GM23338 (cell line): ENCODE measurements around the gene HLA-C. TPM values are rescaled to one million over a fixed set of nuclear protein-coding genes. Genes with fewer than 3 reads are reported as not detected.
"Not testable (repeated sequence)": the region's sequence is repeated elsewhere in the genome, so short reads cannot be mapped to it uniquely, and the experiment has no call there.

Experiments used
- ATAC-seq: fragments of 200-7000 bp; cut with Tn5 transposase; 3 replicates; pipeline ENCODE4 v1.9.1; 2020
- DNase-seq: peaks from one replicate; pipeline ENCODE4 v3.0.0-alpha.2; 2015; ENCODE audit warnings: low spot score
- H2AFZ ChIP-seq: fragments of 200-600 bp; sonication (generic); 2 replicates; pipeline ENCODE4 v1.8.0; 2016; ENCODE audit warnings: antibody characterized with exemption, mild to moderate bottlenecking, moderate library complexity
- H3F3A ChIP-seq: fragments of 200-600 bp; sonication (generic); replicated peaks from 2 replicates; pipeline ENCODE4 v1.8.0; 2017; ENCODE audit warnings: antibody characterized with exemption, mixed run types, low read depth
- H3K27ac ChIP-seq: fragments of 200-600 bp; sonication (generic); 2 replicates; pipeline ENCODE4 v1.6.1; 2016; ENCODE audit warnings: low read depth
- H3K27me3 ChIP-seq: fragments of 200-600 bp; sonication (generic); 2 replicates; pipeline ENCODE4 v1.8.0; 2016; ENCODE audit warnings: mild to moderate bottlenecking, mixed run types, moderate library complexity; ENCODE audit not compliant: insufficient read depth
- H3K36me3 ChIP-seq: fragments of 200-600 bp; sonication (generic); 2 replicates; pipeline ENCODE4 v1.8.0; 2016; ENCODE audit warnings: mild to moderate bottlenecking; ENCODE audit not compliant: insufficient read depth
- H3K4me1 ChIP-seq: fragments of 200-600 bp; sonication (generic); 2 replicates; pipeline ENCODE4 v1.8.0; 2016; ENCODE audit warnings: mild to moderate bottlenecking, moderate library complexity; ENCODE audit not compliant: insufficient read depth
- H3K4me2 ChIP-seq: fragments of 200-600 bp; sonication (generic); 2 replicates; pipeline ENCODE4 v1.7.1; 2017; ENCODE audit warnings: mixed run types
- H3K4me3 ChIP-seq: fragments of 200-600 bp; sonication (generic); 2 replicates; pipeline ENCODE4 v1.6.1; 2016; ENCODE audit warnings: mixed run types
- H3K79me2 ChIP-seq: fragments of 200-600 bp; sonication (generic); replicated peaks from 2 replicates; pipeline ENCODE4 v1.8.0; 2017; ENCODE audit warnings: mild to moderate bottlenecking; ENCODE audit not compliant: insufficient read depth
- H3K9me2 ChIP-seq: fragments of 200-600 bp; sonication (generic); 2 replicates; pipeline ENCODE4 v1.8.0; 2017; ENCODE audit not compliant: insufficient read depth
- H4K20me1 ChIP-seq: fragments of 200-600 bp; sonication (generic); replicated peaks from 2 replicates; pipeline ENCODE4 v1.8.0; 2017; ENCODE audit warnings: mild to moderate bottlenecking; ENCODE audit not compliant: insufficient read depth
- H3K27ac Mint-ChIP-seq: 2 replicates; pipeline ENCODE4 v1.8.0; 2020; ENCODE audit warnings: inconsistent platforms, mild to moderate bottlenecking, moderate library complexity, mixed read lengths
- H3K27me3 Mint-ChIP-seq: 3 replicates; pipeline ENCODE4 v1.8.0; 2022; ENCODE audit warnings: low read depth, mild to moderate bottlenecking, moderate library complexity, mixed read lengths, inconsistent platforms; ENCODE audit not compliant: insufficient read depth, poor library complexity
- H3K36me3 Mint-ChIP-seq: 3 replicates; pipeline ENCODE4 v1.8.0; 2021; ENCODE audit warnings: low read depth, mild to moderate bottlenecking, inconsistent platforms, moderate library complexity, mixed read lengths
- H3K4me1 Mint-ChIP-seq: 3 replicates; pipeline ENCODE4 v1.8.0; 2020; ENCODE audit warnings: mild to moderate bottlenecking, inconsistent platforms, mixed read lengths
- H3K4me3 Mint-ChIP-seq: 3 replicates; pipeline ENCODE4 v1.8.0; 2021; ENCODE audit warnings: moderate library complexity, mild to moderate bottlenecking, inconsistent platforms, mixed read lengths
- H3K9me3 Mint-ChIP-seq: 3 replicates; pipeline ENCODE4 v1.8.0; 2020; ENCODE audit warnings: moderate library complexity, mild to moderate bottlenecking, inconsistent platforms, mixed read lengths
- EZH2 ChIP-seq: fragments of 200-600 bp; sonication (generic); IDR thresholded peaks from one replicate; pipeline ENCODE4 v1.8.0; 2017; ENCODE audit warnings: antibody characterized with exemption, mild to moderate bottlenecking, low read depth; ENCODE audit not compliant: unreplicated experiment
- EZH2phosphoT487 ChIP-seq: fragments of 200-600 bp; sonication (generic); IDR thresholded peaks from one replicate; pipeline ENCODE4 v1.8.1; 2018; ENCODE audit warnings: antibody characterized with exemption; ENCODE audit not compliant: unreplicated experiment
- NANOG ChIP-seq: IDR thresholded peaks from 2 replicates; pipeline ENCODE4 v1.6.1; 2016; ENCODE audit warnings: antibody characterized with exemption, borderline replicate concordance
- ZNF114 ChIP-seq: fragments of 250-450 bp; sonication (Bioruptor Pico); IDR thresholded peaks from 2 replicates; pipeline ENCODE4 v1.5.0; 2020; ENCODE audit warnings: mild to moderate bottlenecking, moderate library complexity
- polyA plus RNA-seq: library from polyadenylated mRNA; unstranded; fragments of >200 nt; fragmentation: Nextera tagmentation; extraction: Ambion mirVana; gene quantifications from 2 replicates; pipeline ENCODE4 v1.2.1, GENCODE V29; 2016
- total RNA-seq: library from RNA; depleted of rRNA; stranded (reverse); fragments of >200 nt; shearing (Covaris generic); gene quantifications from 2 replicates; pipeline ENCODE4 v1.2.3, GENCODE V29; 2014
- TF ChIP-seq, protein P1 (sequence below), 2 experiments: fragments of 200-600 bp in 1 of 2; sonication (generic) in 1 of 2; conservative IDR thresholded peaks; 2 replicates each; pipeline versions ENCODE4 v1.5.1 to v1.6.1; 2016 to 2017; ENCODE audit warnings: antibody characterized with exemption in 2 of 2, low read depth in 2 of 2, mild to moderate bottlenecking in 2 of 2, moderate library complexity in 1 of 2

The HLA-C gene
- total and polyA plus RNA-seq, 2 experiments from 2014 or later = 73.1 to 116 TPM

DNA sequence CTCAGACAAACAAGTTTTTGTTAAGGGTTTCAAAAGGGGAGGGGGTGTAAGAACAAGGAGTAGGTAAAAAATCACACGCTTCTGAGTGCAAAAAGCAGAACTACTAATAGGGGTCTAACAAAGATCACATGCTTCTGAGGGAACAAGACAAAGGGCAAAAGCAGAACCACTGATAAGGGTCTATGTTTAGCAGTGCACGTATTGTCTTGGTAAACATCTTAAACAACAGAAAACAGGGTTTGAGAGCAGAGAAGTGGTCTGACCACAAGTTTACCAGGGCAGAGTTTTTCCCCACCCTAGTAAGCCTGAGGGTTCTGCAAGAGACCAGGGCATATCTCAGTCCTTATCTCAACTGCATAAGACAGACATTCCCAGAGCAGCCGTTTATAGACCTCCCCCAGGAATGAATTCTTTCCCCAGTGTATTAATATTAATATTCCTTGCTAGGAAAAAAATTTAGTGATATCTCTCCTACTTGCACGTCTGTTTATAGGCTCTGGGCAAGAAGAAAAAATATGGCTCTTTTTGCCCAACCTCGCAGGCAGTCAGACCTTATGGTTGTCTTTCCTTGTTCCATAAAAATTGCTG lies 8.5 kb downstream of the HLA-C start:
- H2AFZ ChIP-seq, DNase-seq, H3K4me3 Mint-ChIP-seq, H3K4me1 Mint-ChIP-seq, H3K4me1 ChIP-seq, H3K9me2 ChIP-seq, H3K4me2 ChIP-seq, H3F3A ChIP-seq, H3K79me2 ChIP-seq, H3K27me3 Mint-ChIP-seq, H3K27me3 ChIP-seq, ATAC-seq, H4K20me1 ChIP-seq, H3K27ac ChIP-seq, H3K27ac Mint-ChIP-seq, H3K4me3 ChIP-seq, H3K36me3 ChIP-seq: not testable (repeated sequence)
- Mint-ChIP-seq H3K9me3 (peaks cover 32% of the 10 kb centered on the region), H3K36me3 (peaks cover 14% of the 10 kb centered on the region)

DNA sequence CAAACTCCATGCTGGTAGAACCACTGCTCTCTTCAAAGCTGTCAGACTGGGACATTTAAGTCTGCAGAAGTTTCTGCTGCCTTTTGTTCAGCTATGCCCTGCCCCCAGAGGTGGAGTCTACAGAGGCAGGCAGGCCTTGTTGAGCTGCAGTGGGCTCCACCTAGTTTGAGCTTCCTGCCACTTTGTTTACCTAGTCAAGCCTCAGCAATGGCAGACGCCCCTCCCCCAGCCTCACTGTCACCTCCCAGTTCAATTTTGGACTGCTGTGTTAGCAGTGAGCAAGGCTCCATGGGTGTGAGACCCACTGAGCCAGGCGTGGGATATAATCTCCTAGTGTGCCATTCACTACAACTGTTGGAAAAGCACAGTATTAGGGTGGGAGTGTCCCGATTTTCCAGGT lies 11.9 kb downstream of the HLA-C start:
- H3K4me3 Mint-ChIP-seq, H3K4me1 Mint-ChIP-seq, H3K4me3 ChIP-seq, H3K4me2 ChIP-seq, H3K36me3 ChIP-seq, H4K20me1 ChIP-seq, DNase-seq, H3K27ac Mint-ChIP-seq, ATAC-seq, H3K4me1 ChIP-seq, H3K27me3 Mint-ChIP-seq, H3K9me2 ChIP-seq, H3K79me2 ChIP-seq, H3F3A ChIP-seq, H2AFZ ChIP-seq, H3K27me3 ChIP-seq, H3K27ac ChIP-seq: not testable (repeated sequence)
- Mint-ChIP-seq H3K36me3 (peaks cover 10% of the 10 kb centered on the region; the same call in 1 of the 3 replicates), H3K9me3 (peaks cover 32% of the 10 kb centered on the region)

DNA sequence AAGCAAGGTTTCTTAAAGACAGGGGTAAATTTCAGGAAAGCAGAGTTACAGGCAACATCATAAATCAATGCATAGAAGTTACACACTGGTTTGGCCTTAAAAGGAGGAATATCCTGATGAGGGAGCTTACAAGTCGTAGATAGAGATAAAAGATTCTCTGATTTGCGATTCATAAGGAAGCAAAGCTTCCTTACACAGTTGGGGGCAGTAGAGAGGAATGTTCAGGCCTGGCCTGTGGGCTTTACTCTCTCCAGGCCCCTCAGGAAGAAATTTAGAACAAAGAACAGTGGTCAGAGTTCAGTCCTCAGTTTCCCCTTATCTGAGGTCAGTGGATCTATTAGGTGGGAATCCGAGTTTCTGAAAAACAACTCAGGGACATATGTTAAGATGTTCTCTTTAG lies 19.3 kb downstream of the HLA-C start:
- no peaks in the 10 kb centered on the region; the same call in 1 of the 2 replicates for H3K9me2 ChIP-seq
- H2AFZ ChIP-seq = no peak overlapping the region
- Mint-ChIP-seq H3K9me3 (peaks cover 6% of the 10 kb centered on the region; the same call in 1 of the 3 replicates), H3K4me1 (peaks cover 4% of the 10 kb centered on the region; the same call in 2 of the 3 replicates), H3K4me3 (no peak overlapping the region), H3K36me3 (no peaks in the 10 kb centered on the region), H3K27me3 (no peaks in the 10 kb centered on the region), H3K27ac (no peak overlapping the region)
- DNase-seq = no peak
- H3F3A ChIP-seq = no peaks in the 10 kb centered on the region
- H3K27me3 ChIP-seq = no peaks in the 10 kb centered on the region
- peak; percentile 46 for ATAC-seq
- H3K4me1 ChIP-seq = no peaks in the 10 kb centered on the region
- H3K4me2 ChIP-seq = no peak overlapping the region
- no peak overlapping the region for H3K4me3 ChIP-seq
- H3K27ac ChIP-seq = no peak overlapping the region
- H3K79me2 ChIP-seq = no peaks in the 10 kb centered on the region
- no peaks in the 10 kb centered on the region for H4K20me1 ChIP-seq
- no peaks in the 10 kb centered on the region for H3K36me3 ChIP-seq
- TF ChIP-seq, protein P1, sequence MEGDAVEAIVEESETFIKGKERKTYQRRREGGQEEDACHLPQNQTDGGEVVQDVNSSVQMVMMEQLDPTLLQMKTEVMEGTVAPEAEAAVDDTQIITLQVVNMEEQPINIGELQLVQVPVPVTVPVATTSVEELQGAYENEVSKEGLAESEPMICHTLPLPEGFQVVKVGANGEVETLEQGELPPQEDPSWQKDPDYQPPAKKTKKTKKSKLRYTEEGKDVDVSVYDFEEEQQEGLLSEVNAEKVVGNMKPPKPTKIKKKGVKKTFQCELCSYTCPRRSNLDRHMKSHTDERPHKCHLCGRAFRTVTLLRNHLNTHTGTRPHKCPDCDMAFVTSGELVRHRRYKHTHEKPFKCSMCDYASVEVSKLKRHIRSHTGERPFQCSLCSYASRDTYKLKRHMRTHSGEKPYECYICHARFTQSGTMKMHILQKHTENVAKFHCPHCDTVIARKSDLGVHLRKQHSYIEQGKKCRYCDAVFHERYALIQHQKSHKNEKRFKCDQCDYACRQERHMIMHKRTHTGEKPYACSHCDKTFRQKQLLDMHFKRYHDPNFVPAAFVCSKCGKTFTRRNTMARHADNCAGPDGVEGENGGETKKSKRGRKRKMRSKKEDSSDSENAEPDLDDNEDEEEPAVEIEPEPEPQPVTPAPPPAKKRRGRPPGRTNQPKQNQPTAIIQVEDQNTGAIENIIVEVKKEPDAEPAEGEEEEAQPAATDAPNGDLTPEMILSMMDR (conservative IDR thresholded peaks at IDR 0.05; ENCODE audit: low read depth in 2 of 2) = 0 out of 4 replicates have a peak, but pooled peaks have one; percentile 4 to 22
- TF ChIP-seq NANOG = no peak

DNA sequence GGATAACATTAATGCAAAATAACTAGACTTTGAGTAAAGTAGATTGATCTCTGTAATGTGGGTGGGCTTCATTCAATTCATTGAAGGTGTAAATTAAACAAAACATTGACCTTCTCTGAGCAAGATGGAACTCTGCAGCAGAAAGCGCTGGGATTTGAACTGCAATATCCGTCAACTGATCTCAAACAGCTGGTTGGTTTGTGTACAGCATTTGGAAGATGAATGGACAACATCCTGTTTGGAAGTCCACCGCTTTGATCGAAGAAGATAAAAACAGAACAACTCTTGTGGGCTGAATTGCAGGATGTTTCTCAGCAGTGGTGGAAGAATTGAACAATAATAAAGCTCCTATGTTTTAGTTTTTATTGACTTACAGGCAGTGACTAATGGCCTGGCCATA lies 20.6 kb downstream of the HLA-C start:
- Histone ChIP-seq H3K4me3 (no peak overlapping the region), H3K4me1 (peaks cover 6% of the 10 kb centered on the region; the same call in 1 of the 2 replicates), H3K9me2 (peaks cover 5% of the 10 kb centered on the region; the same call in 1 of the 2 replicates), H4K20me1 (no peaks in the 10 kb centered on the region), H3K27ac (no peak overlapping the region), H3K36me3 (no peaks in the 10 kb centered on the region), H3K79me2 (no peaks in the 10 kb centered on the region), H3K27me3 (no peaks in the 10 kb centered on the region), H3F3A (no peaks in the 10 kb centered on the region), H2AFZ (no peak overlapping the region), H3K4me2 (no peak overlapping the region)
- Mint-ChIP-seq H3K27me3 (peaks cover 2% of the 10 kb centered on the region), H3K4me1 (peaks cover 8% of the 10 kb centered on the region; the same call in 2 of the 3 replicates), H3K9me3 (peaks cover 6% of the 10 kb centered on the region; the same call in 1 of the 3 replicates), H3K27ac (no peak overlapping the region), H3K36me3 (no peaks in the 10 kb centered on the region), H3K4me3 (no peak overlapping the region)
- DNase-seq (no peak), ATAC-seq (no peak)
- no peak for TF ChIP-seq EZH2
- TF ChIP-seq ZNF114 (CRISPR knock-in tag) = no peak
- no peak for TF ChIP-seq EZH2phosphoT487
- no peak for TF ChIP-seq NANOG
- TF ChIP-seq, protein P1 (conservative IDR thresholded peaks at IDR 0.05; ENCODE audit: low read depth in 2 of 2) = no peak
